NT2/D1 (cell line): Measurements from ENCODE around the gene ARID1B.

ENCODE experiments used
- SUZ12 ChIP-seq: IDR thresholded peaks from 2 replicates; pipeline ENCODE4 v1.6.1; 2011; ENCODE audit not compliant: insufficient read length, insufficient read depth; ENCODE audit errors: extremely low read depth
- YY1 ChIP-seq: IDR thresholded peaks from 2 replicates; pipeline ENCODE4 v1.6.1; 2011; ENCODE audit not compliant: insufficient read length, insufficient read depth
- ZNF274 ChIP-seq: IDR thresholded peaks from 2 replicates; pipeline ENCODE4 v1.6.1; 2011; ENCODE audit warnings: mild to moderate bottlenecking, low read depth, low read length

- TF ChIP-seq SUZ12 (no peak), ZNF274 (no peak), YY1 (no peak)
These were observed 294.9 kb downstream of the ARID1B start for GRCh38 chr6:157072128-157072527.
